H1 (cell line): ENCODE data around the gene WDR89. TPM values are rescaled to one million over a fixed set of nuclear protein-coding genes. Genes with fewer than 3 reads are reported as not detected.

Experiments used
- CTCF ChIA-PET: fragments of 300-600 bp; sonication (Branson Sonifier 250); formaldehyde crosslinking; loops from one replicate; lab custom pipeline; 2021; ENCODE audit not compliant: partially characterized antibody; lab: Charles Lee
- POLR2A ChIA-PET: fragments of 300-600 bp; sonication (Branson Sonifier 250); formaldehyde crosslinking; loops from one replicate; lab custom pipeline; 2021; ENCODE audit warnings: inconsistent platforms; ENCODE audit not compliant: partially characterized antibody; lab: Charles Lee
- DNase-seq, 2 experiments: peaks; one replicate each; pipeline versions ENCODE4 v3.0.0 to v3.0.0-alpha.2; 2010 to 2022; ENCODE audit warnings: low spot score in 2 of 2, low read depth in 1 of 2, mixed read lengths in 1 of 2
- FAIRE-seq: peaks from 2 replicates; lab custom pipeline; 2011; peaks lifted over from hg19 to GRCh38; lab: Jason Lieb, UNC
- H2AFZ ChIP-seq: 2 replicates; pipeline ENCODE4 v1.8.1; 2012; ENCODE audit warnings: low read length, inconsistent platforms
- H2AK5ac ChIP-seq: 2 replicates; pipeline ENCODE4 v1.6.1; 2013; ENCODE audit warnings: low read depth, low read length
- H2BK120ac ChIP-seq: replicated peaks from 2 replicates; pipeline ENCODE3; 2013; ENCODE audit warnings: low read depth, low read length, inconsistent platforms
- H2BK12ac ChIP-seq: 2 replicates; pipeline ENCODE4 v1.6.1; 2013; ENCODE audit warnings: low read depth, low read length
- H2BK15ac ChIP-seq: 2 replicates; pipeline ENCODE4 v1.6.1; 2013; ENCODE audit warnings: low read length
- H2BK20ac ChIP-seq: 2 replicates; pipeline ENCODE4 v1.6.1; 2013; ENCODE audit warnings: low read length
- H2BK5ac ChIP-seq: 2 replicates; pipeline ENCODE4 v1.6.1; 2013; ENCODE audit warnings: low read depth, low read length
- H3K14ac ChIP-seq: 2 replicates; pipeline ENCODE4 v1.6.1; 2013; ENCODE audit warnings: inconsistent platforms; ENCODE audit not compliant: insufficient read length
- H3K18ac ChIP-seq: 2 replicates; pipeline ENCODE4 v1.6.1; 2013; ENCODE audit warnings: low read length; ENCODE audit errors: extremely low read depth
- H3K23ac ChIP-seq: 2 replicates; pipeline ENCODE4 v1.6.1; 2013; ENCODE audit warnings: inconsistent platforms; ENCODE audit not compliant: insufficient read length
- H3K23me2 ChIP-seq: 2 replicates; pipeline ENCODE4 v1.6.1; 2013; ENCODE audit warnings: low read depth, low read length
- H3K27ac ChIP-seq: 2 replicates; pipeline ENCODE4 v1.6.1; 2011; ENCODE audit warnings: low read depth, low read length, inconsistent platforms
- H3K27me3 ChIP-seq, 4 experiments: replicated peaks in 1 of 4; 1 replicate in 1 of 4; 2 replicates in 3 of 4; pipeline versions ENCODE4 v1.6.1 to v1.8.1; 2011 to 2013; ENCODE audit warnings: low read length in 3 of 4, mild to moderate bottlenecking in 3 of 4, inconsistent platforms in 2 of 4, mixed read lengths in 2 of 4, moderate library complexity in 1 of 4; ENCODE audit not compliant: control insufficient read depth in 3 of 4, insufficient read depth in 3 of 4; ENCODE audit errors: extremely low read depth in 1 of 4
- H3K36me3 ChIP-seq, 4 experiments: 2 replicates each; pipeline versions ENCODE4 v1.6.1 to v1.8.1; 2011 to 2013; ENCODE audit warnings: mild to moderate bottlenecking in 4 of 4, low read length in 3 of 4, moderate library complexity in 2 of 4, control low read depth in 1 of 4, inconsistent platforms in 1 of 4; ENCODE audit not compliant: insufficient read depth in 4 of 4, control insufficient read depth in 2 of 4
- H3K4ac ChIP-seq: replicated peaks from 2 replicates; pipeline ENCODE3; 2013; ENCODE audit warnings: low read length, low read depth, mixed read lengths, inconsistent platforms; ENCODE audit not compliant: insufficient read length
- H3K4me1 ChIP-seq, 4 experiments: replicated peaks in 1 of 4; 1 replicate in 1 of 4; 2 replicates in 3 of 4; pipeline versions ENCODE4 v1.6.1 to v1.8.1; 2011 to 2013; ENCODE audit warnings: low read length in 3 of 4, inconsistent platforms in 2 of 4, mixed read lengths in 1 of 4; ENCODE audit not compliant: insufficient read depth in 4 of 4, control insufficient read depth in 3 of 4
- H3K4me2 ChIP-seq, 2 experiments: 2 replicates each; pipeline versions ENCODE4 v1.6.1 to v1.8.1; 2011 to 2013; ENCODE audit warnings: low read depth in 2 of 2, low read length in 2 of 2, control low read depth in 1 of 2, inconsistent platforms in 1 of 2, mild to moderate bottlenecking in 1 of 2; ENCODE audit not compliant: insufficient read depth in 1 of 2
- H3K4me3 ChIP-seq, 4 experiments: fragments of 200-600, 300-600 bp in 1 of 4; sonication (generic), shearing (Covaris generic), sonication (Bioruptor Twin) in 1 of 4; 2 replicates each; pipeline versions ENCODE4 v1.5.1 to v1.8.1; 2011 to 2016; ENCODE audit warnings: low read length in 4 of 4, low read depth in 3 of 4, control low read depth in 2 of 4, inconsistent platforms in 2 of 4, mild to moderate bottlenecking in 2 of 4, mixed read lengths in 1 of 4, moderate library complexity in 1 of 4; ENCODE audit not compliant: insufficient read depth in 2 of 4; ENCODE audit errors: extremely low read depth in 1 of 4
- H3K56ac ChIP-seq: replicated peaks from 2 replicates; pipeline ENCODE3; 2013; ENCODE audit warnings: low read depth, mild to moderate bottlenecking, mixed read lengths, low read length, inconsistent platforms; ENCODE audit not compliant: insufficient read length
- H3K79me1 ChIP-seq: 2 replicates; pipeline ENCODE4 v1.6.1; 2013; ENCODE audit warnings: low read depth, low read length, control low read depth
- H3K79me2 ChIP-seq, 2 experiments: 2 replicates each; pipeline versions ENCODE4 v1.6.1 to v1.8.1; 2012 to 2013; ENCODE audit warnings: low read length in 2 of 2, mild to moderate bottlenecking in 2 of 2, inconsistent platforms in 1 of 2; ENCODE audit not compliant: insufficient read depth in 2 of 2, control insufficient read depth in 1 of 2
- H3K9ac ChIP-seq, 4 experiments: replicated peaks in 1 of 4; 1 replicate in 1 of 4; 2 replicates in 3 of 4; pipeline versions ENCODE4 v1.6.1 to v1.8.1; 2011 to 2013; ENCODE audit warnings: low read depth in 3 of 4, low read length in 3 of 4, control low read depth in 2 of 4, mild to moderate bottlenecking in 2 of 4, moderate library complexity in 2 of 4, inconsistent platforms in 1 of 4; ENCODE audit errors: extremely low read depth in 1 of 4
- H3K9me3 ChIP-seq, 2 experiments: 2 replicates each; pipeline versions ENCODE4 v1.6.1 to v1.8.1; 2012 to 2013; ENCODE audit warnings: mild to moderate bottlenecking in 2 of 2, moderate library complexity in 2 of 2, control low read depth in 1 of 2, inconsistent platforms in 1 of 2, low read depth in 1 of 2, low read length in 1 of 2, mixed read lengths in 1 of 2; ENCODE audit not compliant: insufficient read depth in 2 of 2
- H4K20me1 ChIP-seq, 2 experiments: replicated peaks in 1 of 2; 2 replicates each; pipeline versions ENCODE3 to v1.8.1; 2011 to 2013; ENCODE audit warnings: inconsistent platforms in 2 of 2, low read length in 2 of 2, mild to moderate bottlenecking in 1 of 2; ENCODE audit not compliant: insufficient read depth in 2 of 2, control insufficient read depth in 1 of 2
- H4K5ac ChIP-seq: 2 replicates; pipeline ENCODE4 v1.6.1; 2013; ENCODE audit warnings: low read length, low read depth, mixed read lengths, inconsistent platforms; ENCODE audit not compliant: insufficient read length
- H4K8ac ChIP-seq: 2 replicates; pipeline ENCODE4 v1.8.0; 2013; ENCODE audit warnings: mild to moderate bottlenecking, moderate library complexity, low read length, inconsistent platforms; ENCODE audit not compliant: insufficient read depth; ENCODE audit errors: extremely low read depth
- H4K91ac ChIP-seq: replicated peaks from 2 replicates; pipeline ENCODE3; 2013; ENCODE audit warnings: low read length, mixed read lengths, inconsistent platforms; ENCODE audit not compliant: insufficient read length
- CHD1 ChIP-seq: IDR thresholded peaks from 2 replicates; pipeline ENCODE4 v1.6.1; 2012; ENCODE audit warnings: low read depth, low read length, improper control_type of control experiment
- EGR1 ChIP-seq: IDR thresholded peaks from 2 replicates; pipeline ENCODE4 v1.6.1; 2011; ENCODE audit warnings: low read depth, low read length, borderline replicate concordance
- POU5F1 ChIP-seq: IDR thresholded peaks from 2 replicates; pipeline ENCODE4 v1.6.1; 2011; ENCODE audit warnings: low read depth, mild to moderate bottlenecking, low read length, moderate library complexity
- TEAD4 ChIP-seq: IDR thresholded peaks from 2 replicates; pipeline ENCODE4 v1.6.1; 2012; ENCODE audit warnings: low read depth, low read length, inconsistent platforms, mixed read lengths
- WGBS, 2 experiments: shearing (Covaris generic) in 1 of 2; methylation state at CpG; one replicate each; pipeline versions ENCODE4 v1.1.6 to v1.1.7; 2013 to 2015; ENCODE audit warnings: low lambda C conversion rate in 2 of 2, mixed read lengths in 2 of 2, inconsistent platforms in 1 of 2, low coverage in 1 of 2, missing lambda C conversion rate in 1 of 2; ENCODE audit not compliant: insufficient replicate concordance in 2 of 2, insufficient coverage in 1 of 2, insufficient read length in 1 of 2; ENCODE audit errors: extremely low coverage in 1 of 2, missing lambda C conversion rate in 1 of 2; 5-methylcytosine and 5-hydroxymethylcytosine counted together
- polyA plus RNA-seq, 7 experiments: library from polyadenylated mRNA; depleted of rRNA in 3 of 7; stranded (reverse) in 5 of 7; unstranded in 2 of 7; fragments of >200 nt in 5 of 7; fragments of 200-250 nt in 2 of 7; gene quantifications; 1 replicate in 5 of 7; 2 replicates in 1 of 7; 4 replicates in 1 of 7; pipeline versions ENCODE4 v1.2.1 to v1.2.3, GENCODE V29; 2011 to 2013; ENCODE audit warnings: missing spikeins in 2 of 7, mixed read lengths in 2 of 7
- total RNA-seq: library from RNA; stranded (reverse); fragmentation: NEBNext Ultra II Directional; extraction: Animal tissue kit (Norgen Biotek cat#: 25700); gene quantifications from 2 replicates; pipeline ENCODE4 v1.2.1, GENCODE V29; 2021

The WDR89 gene
- total and polyA plus RNA-seq, 2 of the 8 experiments (the other 6 are each of a cell fraction or from before 2014, with no cell fraction given) = 8.3 to 32.9 TPM

DNA sequence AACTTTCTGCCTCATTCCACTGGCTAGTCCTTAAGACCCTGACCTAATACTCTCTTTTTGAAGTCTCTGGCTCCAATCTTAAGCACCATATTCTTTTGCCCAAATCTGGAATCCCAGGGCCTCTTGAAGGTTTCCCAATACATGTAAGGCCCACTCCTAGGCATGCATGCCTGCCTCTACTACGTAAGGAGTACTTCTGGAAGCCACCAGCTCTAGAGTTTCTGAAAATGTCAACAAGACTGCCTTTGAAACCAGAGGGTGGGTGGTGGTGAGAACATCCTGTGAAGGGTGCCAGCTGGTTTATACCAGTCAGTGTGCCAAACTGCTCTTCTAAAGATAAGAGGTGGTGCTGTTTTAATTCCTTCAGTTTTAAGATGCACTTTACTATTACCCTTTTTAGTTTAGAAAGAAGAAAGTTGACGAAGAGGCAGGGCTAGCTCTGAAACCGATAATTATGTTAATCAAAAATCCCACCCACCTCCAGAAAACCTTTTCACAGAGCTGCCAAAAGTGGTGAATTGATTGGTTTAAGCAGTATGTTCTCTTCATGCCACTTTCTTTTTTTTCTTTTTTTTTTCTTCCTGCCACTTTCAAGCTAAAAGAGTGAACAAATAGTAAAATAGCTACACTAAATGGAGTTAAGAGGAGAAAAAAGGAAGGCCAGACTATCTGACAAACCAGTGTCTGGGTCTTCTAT, 8.7 kb upstream of the WDR89 start:
- Histone ChIP-seq H3K27ac (no peak overlapping the region), H2BK12ac (no peak overlapping the region), H3K56ac (no peak overlapping the region), H4K8ac (no peak overlapping the region), H3K9ac (no peak overlapping the region; a peak in 1 of 7 replicates), H3K9me3 (no peaks in the 10 kb centered on the region), H4K91ac (no peak overlapping the region), H3K36me3 (no peaks in the 10 kb centered on the region), H3K4me2 (no peak overlapping the region), H3K4me3 (no peak overlapping the region), H2BK20ac (no peak overlapping the region), H3K79me2 (no peaks in the 10 kb centered on the region), H3K23ac (no peak overlapping the region), H3K27me3 (no peaks in the 10 kb centered on the region), H2BK15ac (no peak overlapping the region), H4K20me1 (no peaks in the 10 kb centered on the region), H2BK120ac (no peak overlapping the region), H3K14ac (no peak overlapping the region), H3K23me2 (no peaks in the 10 kb centered on the region), H2AK5ac (no peak overlapping the region), H3K18ac (no peak overlapping the region), H4K5ac (no peak overlapping the region), H2AFZ (no peak overlapping the region), H3K79me1 (no peaks in the 10 kb centered on the region), H3K4me1 (no peaks in the 10 kb centered on the region; a peak in 1 of 7 replicates), H2BK5ac (no peak overlapping the region), H3K4ac (no peak overlapping the region)
- WGBS, 2 experiments = 71% methylated on average over 3 of the region's 3 CpGs; no CpG with 5 or more reads in 1 of the 2 experiments
- ChIA-PET CTCF (interaction anchor here (0.7 to 2.7 kb wide), 3 partner anchors 8 to 67 kb away, joined by 3 to 9 read pairs (median 4); partner anchors contain the start of gene WDR89), POLR2A (interaction anchor here (0.6 to 0.8 kb wide), 2 partner anchors 8 to 62 kb away, joined by 3 to 4 read pairs; partner anchors contain the start of gene WDR89)
- DNase-seq (no peak), FAIRE-seq (no peak)
- TF ChIP-seq POU5F1 = no peak
- TF ChIP-seq EGR1 = no peak
- TF ChIP-seq CHD1 = no peak
- TF ChIP-seq TEAD4 = no peak
